GM18511 (cell line): ENCODE data around the gene SYCN.
"Not testable (repeated sequence)": the region's sequence is repeated elsewhere in the genome, so short reads cannot be mapped to it uniquely, and the experiment has no call there.

Source experiments
- ATAC-seq: cut with Tn5 transposase; IDR thresholded peaks from one replicate; pipeline ENCODE4 v1.9.1; 2021; ENCODE audit warnings: mild to moderate bottlenecking, moderate library complexity; ENCODE audit not compliant: unreplicated experiment

Gene SYCN

DNA sequence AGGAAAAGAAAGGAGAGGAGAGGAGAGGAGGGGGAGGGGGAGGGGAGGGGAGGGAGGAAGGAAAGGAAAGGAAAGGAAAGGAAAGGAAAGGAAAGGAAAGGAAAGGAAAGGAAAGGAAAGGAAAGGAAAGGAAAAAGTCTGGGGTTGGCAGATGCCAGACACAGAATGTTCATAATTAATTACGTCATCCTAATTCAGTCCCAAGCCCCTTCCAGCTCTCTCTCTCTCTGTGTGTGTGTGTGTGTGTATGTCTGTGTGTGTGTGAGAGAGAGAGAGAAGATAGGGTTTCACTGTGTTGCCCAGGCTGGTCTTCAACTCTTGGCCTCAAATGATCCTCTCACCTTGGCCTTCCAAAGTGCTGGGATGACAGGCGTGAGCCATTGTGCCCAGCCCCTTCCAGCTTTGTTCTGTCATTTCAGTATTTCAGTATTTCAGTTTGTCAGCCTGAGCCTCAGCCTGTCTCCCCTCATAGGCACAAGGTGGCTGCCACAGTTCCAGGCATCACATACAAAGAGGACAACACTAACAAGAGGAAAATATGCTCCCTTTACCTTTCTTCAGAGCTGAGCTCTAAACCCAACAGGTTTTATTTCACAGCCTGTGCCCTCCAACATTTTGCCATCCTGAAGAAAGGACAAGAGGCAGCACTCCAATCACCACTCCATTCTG, 26.2 kb upstream of the SYCN start:
- no peak for ATAC-seq

DNA sequence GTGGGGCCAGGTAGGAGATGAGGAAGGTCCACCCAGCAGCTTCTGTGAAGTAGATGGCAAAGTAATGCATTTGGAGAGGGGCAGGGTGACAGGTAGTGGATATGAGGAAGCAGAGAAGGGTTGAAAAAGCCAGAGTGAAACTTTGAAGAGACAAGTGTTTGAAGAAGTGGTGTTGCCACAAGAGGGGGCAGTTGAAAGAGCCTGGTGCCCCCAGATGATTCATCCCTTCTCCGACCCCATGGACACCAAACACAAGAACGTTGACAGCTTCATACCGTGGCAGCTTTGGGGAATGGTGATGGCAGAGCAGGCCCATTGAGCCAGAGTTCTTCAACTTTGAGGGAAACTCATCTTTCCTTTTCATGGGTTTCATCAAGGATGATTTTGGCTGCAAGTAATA, 20.8 kb upstream of the SYCN start:
- ATAC-seq: no peak

DNA sequence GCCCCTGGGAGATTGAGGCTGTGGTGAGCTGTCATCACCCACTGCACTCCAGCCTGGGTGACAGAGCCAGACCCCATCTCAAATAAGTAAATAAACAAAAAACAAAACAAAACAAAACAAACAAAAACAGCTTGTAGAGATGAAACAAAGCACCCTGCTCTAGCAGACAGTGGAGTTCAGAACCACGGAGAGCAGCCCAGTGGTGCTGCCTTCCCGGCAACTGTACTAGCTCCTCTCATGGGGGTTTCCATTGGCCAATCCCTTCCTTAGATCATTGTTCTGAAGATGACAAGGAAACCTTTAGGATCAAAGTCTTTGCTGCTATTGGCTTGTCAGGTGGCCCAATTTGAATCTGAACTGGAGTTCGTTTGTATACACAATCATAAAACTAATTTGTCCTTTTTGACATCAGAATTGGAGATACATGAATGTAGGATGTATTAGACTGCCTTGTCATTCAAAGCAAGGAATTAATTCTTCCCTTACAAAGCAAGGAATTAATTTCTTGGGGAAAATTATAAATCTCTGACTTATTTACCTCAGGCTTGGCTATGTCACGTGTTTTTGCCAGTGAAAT, 19.7 kb upstream of the SYCN start:
- ATAC-seq: no peak

DNA sequence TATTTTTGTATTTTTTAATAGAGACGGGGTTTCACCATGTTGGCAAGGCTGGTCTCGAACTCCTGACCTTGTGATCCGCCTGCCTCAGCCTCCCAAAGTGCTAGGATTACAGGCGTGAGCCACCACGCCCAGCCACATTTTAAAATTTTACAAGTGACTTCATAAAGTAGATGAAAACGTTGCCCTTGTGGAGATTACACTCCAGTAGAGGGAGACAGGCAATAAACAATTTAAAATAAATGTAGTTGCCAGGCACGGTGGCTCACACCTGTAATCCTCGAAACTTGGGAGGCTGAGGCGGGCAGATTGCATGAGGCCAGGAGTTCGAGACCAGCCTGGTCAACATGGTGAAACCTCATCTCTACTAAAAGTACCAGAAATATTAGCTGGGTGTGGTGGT, 15.0 kb upstream of the SYCN start:
- not testable (repeated sequence) for ATAC-seq

DNA sequence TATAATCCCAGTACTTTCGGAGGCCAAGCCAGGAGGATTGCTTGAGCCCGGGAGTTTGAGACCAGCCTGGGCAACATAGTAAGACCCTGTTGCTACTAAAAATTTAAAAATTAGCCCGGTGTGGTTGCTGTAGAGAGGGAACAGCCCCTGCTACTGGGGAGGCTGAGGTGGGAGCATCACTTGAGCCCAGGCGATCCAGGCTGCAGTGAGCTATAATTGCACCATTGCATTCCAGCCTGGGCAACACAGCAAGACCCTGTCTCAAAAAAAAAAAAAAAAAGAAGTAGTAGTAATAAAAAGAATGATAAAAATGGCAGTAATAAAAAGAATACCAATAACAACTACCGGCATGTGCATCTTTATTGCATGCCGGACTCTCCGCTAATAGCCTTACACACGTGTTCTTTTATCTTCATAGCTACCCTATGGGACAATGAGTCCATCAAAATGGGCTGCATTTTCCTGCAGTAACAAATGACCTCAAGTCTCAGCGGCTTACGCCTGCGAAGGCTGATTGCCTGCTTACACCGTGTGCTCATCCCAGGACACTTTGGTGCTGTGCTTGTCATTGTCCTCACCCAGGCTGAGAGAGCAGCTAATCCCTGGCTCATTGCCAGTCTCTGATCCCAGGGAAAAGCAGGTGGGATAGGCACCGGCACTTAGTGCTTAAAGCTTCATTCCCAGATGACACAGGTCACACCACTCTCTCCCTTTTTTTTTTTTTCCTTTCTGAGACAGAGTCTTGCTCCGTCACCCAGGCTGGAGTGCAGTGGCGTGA, 14.4 kb upstream of the SYCN start:
- no peak for ATAC-seq

DNA sequence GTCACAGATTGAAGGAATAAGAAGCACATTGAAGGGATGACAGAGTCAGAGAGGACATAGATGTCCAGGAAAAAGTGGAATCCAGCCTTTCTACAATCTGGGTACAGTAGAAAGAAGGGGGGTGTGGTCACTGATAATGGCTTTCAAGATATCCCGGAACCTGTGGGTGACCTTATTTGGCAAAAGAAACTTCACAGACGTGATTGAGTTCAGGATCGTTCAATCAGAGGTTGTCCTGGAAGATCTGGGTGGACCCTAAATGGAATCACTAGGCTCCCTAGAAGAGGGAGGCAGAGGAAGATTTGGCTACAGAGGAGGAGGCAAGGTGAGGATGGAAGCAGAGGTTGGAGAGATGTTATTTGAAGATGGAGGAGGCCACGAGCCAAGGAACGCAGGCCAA, 13.0 kb upstream of the SYCN start:
- ATAC-seq: no peak

DNA sequence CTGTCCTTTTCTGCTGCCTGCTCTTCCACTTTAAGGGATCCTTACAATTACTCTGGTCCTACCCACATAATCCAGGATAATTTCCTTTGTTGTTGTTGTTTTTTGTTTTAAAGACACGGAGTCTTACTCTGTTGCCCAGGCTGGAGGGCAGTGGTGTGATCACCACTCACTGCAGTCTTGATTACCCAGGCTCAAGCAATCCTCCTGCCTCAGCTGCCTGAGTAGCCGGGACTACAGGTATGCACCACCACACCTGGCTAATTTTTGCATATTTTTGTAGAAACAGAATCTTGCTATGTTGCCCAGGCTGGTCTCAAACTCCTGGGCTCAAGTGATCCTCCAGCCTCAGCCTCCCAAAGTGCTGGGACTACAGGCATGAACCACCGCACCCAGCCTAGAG, 11.3 kb upstream of the SYCN start:
- not testable (repeated sequence) for ATAC-seq

DNA sequence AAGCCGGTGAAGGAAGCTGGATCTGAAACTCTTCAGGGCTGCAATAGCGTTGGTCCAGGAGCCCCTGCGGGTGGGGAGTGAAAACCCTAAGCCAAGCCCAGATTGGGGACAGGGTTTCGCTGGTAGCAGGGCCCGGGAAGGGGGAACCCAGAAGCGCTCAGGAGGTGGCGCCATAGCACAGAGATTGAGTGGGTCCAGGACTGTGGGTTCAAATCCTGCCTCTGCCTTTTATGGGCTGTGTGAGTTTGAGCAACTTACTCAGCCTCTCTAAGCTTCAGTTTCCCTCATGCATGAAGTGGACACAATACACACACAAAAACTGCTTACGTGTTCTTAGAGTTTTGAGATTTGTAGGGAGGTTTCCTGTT, 8.3 kb upstream of the SYCN start:
- no peak for ATAC-seq

DNA sequence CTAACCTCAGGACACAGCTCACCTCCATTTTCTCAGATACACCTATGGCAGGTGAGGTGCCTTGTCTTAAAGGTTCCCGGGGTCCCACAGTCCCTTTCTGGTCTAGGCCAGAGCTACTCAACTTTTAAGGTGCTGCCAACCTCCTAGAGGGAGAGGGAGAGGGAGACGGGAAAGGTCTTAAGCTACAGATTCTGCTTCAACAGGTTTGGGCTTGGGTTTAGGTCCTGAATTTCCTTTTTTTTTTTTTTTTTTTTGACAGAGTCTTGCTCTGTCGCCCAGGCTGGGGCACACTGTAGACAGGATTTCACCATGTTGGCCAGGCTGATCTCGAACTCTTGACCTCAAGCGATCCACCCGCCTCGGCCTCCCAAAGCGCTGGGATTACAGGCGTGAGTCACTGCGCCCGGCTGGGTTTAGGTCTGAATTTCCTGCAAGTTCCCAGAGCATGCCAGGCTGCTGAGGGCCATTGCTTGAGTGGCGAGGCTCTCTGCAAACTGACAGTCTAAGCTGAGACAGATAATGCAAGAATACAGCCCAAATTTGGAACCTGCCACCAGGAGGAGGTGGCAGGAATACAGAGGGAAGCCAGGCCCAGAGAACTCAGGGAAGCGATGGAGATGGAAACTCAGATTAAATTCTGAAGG, 7.8 kb upstream of the SYCN start:
- ATAC-seq: no peak

DNA sequence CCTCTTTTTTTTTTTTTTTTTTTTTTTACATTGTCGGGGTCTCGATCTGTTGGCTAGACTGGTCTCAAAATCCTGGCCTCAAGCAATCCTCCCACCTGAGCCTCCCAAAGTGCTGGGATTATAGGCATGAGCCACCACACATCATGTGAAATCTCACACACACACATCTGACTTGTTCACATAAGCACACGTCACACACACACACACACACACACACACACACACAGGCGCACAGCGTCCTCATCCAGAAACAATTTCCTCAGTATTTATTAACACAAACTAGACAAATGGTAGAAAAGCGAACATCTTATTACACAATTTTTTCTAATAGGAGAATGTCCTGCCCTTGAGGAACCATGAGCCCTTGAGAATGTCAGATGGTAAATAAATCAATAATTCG, 5.1 kb upstream of the SYCN start:
- ATAC-seq: no peak

DNA sequence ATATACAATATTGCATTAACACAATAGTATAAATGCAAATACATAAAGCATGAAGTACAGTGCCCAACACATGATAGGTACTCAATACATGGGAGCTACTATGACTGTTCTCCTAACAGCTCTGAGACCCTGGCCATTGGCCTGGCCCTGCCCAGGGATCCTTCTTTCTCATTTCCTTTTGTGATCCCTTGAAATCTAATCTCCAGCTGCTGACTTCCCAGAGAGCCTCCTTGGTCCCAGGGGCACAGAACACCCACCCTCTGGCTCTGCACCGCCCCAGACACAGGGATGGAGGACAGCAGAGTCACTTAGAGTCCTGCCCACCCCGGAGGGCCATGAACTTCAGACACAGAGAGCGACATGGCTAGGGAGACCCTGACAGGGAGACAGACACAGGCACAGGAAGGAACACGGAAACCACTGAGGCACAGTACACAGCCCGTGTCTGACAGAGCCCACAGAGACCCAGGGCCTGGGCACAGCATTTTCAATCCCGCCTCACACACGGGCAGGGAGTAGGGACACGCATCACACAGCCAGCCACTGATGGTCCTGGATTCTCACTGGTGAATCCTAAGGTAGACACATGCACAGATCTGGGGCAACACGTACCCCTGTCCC, 4.2 kb upstream of the SYCN start:
- no peak for ATAC-seq

DNA sequence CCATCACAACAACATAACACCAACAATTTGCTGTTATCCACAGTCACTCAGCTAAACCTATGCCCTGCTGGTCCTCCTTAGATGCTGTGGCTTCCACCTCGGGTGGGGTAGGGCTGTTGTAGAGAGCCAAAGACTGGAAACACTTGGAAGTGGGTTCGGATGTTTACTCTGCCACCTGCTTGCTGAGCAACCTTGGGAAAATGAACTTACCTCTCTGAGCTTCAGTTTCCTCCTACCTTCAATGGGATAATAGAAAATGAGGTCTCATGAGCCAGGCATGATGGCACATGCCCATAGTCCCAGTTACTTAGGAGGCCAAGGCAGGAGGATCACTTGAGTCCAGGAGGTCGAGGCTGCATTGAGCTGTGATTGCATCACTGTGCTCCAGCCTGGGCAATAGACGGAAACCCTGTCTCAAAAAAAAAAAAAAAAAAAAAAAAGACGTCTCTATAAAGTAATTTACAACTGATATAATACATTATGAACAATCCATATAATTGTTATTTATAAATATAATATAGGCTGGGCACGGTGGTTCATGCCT, 3.3 kb upstream of the SYCN start:
- ATAC-seq: no peak

DNA sequence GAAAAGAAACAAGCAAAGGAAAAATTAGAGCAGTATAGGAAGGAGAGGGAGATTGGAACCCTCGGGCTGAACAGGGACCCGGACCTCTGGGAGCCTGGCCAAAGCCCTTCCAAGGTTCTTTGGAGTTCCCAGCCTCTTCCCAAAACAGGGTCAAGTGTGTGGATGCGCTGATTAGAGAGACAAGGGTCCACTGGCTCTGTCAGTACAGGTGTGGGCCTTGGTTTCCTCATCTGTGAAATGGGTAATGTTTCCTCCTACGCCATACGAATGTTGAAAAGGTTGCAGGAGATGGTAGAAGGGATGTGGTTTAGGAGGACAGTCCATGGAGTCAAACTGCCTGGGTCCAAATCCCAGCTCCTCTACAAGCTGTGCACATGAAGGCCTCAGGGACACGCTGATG, 2.1 kb upstream of the SYCN start:
- ATAC-seq: no peak

DNA sequence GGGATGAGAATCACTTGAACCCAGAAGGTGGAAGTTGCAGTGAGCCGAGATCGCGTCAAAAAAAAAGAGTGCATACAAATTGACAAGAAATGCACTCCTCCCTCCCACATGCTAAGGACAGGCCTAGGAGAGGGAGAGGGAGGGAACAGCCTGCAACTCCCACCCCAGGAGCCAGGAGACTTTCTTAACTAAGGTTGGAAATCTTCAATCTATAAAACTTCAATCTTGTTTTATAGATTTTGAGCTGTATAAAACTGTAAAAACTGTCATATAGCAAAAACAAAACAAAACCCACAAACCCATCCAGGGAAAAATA, 1.3 kb upstream of the SYCN start:
- no peak for ATAC-seq

DNA sequence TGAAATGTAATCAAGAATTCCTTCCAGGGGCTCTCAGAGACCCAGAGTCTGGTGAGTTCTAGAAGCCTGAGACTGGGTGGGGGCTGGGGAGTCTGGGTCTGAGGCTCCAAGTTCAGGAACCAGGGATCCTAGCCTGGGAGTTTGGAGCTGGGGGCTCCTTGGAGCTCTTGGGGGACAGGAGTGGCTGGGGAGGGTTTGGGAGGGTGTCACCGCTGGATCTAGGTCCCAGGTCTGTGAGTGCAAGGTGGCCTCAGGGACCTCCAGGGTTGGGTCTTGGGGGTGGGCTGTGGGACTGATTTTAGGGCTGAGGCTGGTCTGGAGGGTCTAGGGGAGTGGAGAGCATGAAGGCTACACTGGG, 1.1 kb downstream of the SYCN start:
- ATAC-seq: no peak

DNA sequence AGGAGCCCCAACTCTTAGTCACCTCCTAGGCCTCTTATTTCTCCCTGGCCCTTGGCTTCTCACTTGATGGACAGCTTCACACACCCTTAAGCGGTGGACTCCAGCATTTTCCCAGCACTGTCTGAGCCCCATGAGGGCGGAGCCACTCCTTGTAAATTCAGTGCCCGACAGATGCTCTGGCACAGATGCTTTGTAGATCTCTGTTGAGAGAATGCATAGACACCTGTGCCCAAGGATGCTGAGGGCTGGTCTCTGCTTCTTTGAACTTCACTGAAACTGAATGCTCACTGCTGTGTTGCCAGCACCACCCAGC, 3.3 kb downstream of the SYCN start:
- ATAC-seq: no peak

DNA sequence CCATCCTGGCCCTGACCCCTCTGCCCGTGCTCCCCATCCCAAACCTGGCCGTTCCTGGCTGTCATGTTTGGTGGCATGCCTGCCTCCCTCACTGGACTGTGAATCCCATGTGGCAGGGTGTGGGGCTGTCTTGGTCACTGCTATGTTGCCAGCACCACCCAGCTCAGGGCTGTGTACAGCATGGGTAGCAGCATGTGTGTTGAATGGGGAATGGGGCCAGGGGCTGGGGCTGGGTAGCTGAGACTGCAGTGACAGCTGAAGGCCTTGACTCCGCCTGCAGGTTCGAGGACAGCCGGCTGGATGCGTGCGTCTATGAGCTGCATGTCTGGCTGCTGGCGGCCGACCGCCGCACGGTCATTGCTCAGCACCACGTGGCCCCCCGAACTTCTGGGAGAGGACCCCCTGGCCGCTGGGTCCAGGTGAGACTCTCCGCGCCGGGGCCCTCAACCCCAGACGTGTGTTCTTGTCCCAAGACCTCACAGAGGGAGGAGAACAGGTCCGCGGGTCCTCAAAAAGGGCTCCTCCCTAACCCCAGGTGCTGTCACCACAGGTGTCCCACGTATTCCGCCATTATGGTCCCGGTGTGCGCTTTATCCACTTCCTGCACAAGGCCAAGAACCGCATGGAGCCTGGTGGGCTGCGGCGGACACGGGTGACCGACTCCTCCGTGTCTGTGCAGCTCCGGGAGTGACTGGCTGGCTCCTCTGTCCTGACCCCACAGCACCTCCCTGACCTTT, 3.8 kb downstream of the SYCN start:
- ATAC-seq: no peak

DNA sequence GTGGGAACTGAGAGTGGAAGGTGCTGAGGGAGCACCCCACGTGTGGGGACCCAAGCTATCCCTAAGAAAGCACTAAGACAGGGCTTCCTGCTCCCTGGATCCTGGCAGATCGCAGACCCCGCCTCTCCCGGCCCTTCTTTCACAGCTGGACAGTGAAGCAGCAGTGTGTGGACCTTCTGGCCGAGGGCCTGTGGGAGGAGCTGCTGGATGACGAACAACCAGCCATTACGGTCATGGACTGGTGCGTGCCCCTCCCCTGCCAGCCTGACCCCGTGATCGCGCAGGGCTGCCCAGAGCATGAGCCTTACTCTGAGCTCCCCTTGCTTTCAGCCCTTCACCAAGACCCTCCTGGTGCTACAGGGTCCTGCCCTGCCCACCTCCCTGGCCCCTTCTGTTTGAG, 5.0 kb downstream of the SYCN start:
- no peak for ATAC-seq

DNA sequence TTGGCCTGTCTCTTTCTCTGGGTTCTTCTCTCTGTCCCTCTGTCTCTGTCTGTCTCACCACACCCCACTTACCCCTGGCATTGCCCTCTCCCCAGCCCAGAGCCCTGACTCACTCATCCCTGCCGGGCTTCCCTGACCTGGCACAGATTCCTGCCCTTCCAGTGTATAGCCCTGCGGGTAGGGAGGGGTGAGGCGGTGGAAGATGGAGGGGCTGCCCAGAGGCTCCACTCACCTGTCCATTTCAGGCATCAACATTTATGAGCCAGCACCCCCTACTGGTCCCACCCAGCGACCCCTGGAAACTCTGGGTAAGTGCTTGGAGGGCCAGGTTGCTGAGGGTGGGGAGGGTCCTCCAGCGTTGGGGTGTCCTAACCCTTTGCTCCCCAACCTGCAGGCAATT, 6.3 kb downstream of the SYCN start:
- ATAC-seq: no peak

DNA sequence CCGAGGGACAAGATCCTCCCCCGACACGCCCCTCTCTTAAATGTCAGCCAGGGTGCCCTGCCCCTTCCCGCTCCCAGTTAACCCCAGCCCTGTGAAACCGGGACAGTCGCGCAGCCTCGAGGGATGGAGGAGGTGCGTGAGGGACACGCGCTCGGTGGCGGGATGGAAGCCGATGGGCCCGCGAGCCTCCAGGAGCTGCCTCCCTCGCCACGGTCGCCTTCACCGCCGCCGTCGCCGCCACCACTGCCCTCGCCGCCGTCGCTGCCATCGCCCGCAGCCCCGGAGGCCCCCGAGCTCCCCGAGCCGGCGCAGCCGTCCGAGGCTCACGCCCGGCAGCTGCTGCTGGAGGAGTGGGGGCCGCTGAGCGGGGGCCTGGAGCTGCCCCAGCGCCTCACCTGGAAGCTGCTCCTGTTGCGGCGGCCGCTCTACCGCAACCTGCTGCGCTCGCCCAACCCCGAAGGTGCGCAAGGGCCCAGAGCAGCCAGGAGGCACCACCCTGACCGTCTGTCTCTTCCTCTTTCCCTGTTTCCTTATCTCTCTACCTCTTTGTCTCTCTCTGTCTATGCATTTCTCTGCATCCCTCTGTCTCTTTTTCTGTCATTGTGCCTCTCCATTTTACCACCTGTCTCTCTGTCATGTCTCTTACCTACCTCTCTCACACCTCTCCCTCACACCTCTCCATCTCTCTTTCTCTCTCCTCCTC, 7.1 kb downstream of the SYCN start, which contains the start of gene NCCRP1:
TSS of gene NCCRP1 (plus strand) at position 105 of the 703 bp plus-strand sequence. CDS start at position 124, 19 bp downstream.
- ATAC-seq: no peak
